ENCODE measurements around the gene SELENOI.

Gene SELENOI

GRCh38 chr2:26376799-26377198 lies 30.9 kb downstream of the SELENOI start:
- no peaks in the 10 kb centered on the region for H3K27me3 ChIP-seq
- no peaks in the 10 kb centered on the region for H3K9me3 ChIP-seq
- H3K36me3 ChIP-seq: peaks cover 57% of the 10 kb centered on the region
- no peak for DNase-seq
- no peak overlapping the region for H3K4me3 ChIP-seq (ENCODE audit: low read depth, low read length)
- H3K4me1 ChIP-seq: peaks cover 7% of the 10 kb centered on the region; the same call in 1 of the 2 replicates
- TF ChIP-seq, protein P1, sequence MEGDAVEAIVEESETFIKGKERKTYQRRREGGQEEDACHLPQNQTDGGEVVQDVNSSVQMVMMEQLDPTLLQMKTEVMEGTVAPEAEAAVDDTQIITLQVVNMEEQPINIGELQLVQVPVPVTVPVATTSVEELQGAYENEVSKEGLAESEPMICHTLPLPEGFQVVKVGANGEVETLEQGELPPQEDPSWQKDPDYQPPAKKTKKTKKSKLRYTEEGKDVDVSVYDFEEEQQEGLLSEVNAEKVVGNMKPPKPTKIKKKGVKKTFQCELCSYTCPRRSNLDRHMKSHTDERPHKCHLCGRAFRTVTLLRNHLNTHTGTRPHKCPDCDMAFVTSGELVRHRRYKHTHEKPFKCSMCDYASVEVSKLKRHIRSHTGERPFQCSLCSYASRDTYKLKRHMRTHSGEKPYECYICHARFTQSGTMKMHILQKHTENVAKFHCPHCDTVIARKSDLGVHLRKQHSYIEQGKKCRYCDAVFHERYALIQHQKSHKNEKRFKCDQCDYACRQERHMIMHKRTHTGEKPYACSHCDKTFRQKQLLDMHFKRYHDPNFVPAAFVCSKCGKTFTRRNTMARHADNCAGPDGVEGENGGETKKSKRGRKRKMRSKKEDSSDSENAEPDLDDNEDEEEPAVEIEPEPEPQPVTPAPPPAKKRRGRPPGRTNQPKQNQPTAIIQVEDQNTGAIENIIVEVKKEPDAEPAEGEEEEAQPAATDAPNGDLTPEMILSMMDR (IDR thresholded peaks at IDR 0.05; ENCODE audit: low read depth, low read length): no peak

DNA sequence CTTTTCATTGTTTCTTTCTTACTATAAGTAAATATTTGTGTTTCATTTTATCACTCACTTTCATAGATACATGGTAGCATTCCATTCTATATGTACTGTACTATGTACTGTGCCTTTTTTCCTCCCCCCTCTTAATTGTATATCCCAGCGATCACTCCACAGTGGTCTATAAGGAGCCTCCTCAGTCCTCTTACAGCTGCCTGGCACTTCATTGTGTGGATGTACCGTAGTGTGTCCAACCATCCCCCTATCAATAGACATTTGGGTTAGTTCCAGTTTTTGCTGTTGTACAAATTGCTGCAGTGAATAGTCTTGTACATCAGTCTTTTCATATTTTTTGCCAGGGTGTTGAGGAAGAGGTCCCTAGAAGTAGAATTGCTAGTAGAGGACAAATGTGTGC lies 34.3 kb downstream of the SELENOI start:
- no peak for DNase-seq
- Histone ChIP-seq H3K36me3 (peaks cover 33% of the 10 kb centered on the region), H3K4me3 (ENCODE audit: low read depth, low read length) (no peak overlapping the region), H3K4me1 (peaks cover 7% of the 10 kb centered on the region; the same call in 1 of the 2 replicates), H3K27me3 (no peaks in the 10 kb centered on the region), H3K9me3 (no peaks in the 10 kb centered on the region)
- TF ChIP-seq, protein P1 (IDR thresholded peaks at IDR 0.05; ENCODE audit: low read depth, low read length): no peak

DNA sequence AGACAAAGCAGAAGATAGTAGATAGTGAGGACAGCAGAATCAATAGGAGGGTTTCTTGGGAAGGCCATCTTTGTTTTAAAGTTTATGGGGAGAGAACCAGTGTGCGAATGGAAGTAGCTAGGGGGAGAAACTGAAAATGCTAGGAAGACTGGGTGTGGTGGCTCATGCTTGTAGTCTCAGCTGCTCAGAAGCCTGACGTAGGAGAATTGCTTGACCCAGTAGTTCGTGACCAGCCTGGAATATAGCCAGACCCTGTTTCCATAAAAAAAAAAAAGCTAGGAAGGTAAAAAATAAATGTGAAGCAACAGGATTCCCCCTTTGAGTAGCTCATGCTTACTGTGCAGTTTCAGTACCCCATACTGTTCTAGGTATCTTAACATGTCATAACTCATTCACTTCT lies 36.6 kb downstream of the SELENOI start:
- Histone ChIP-seq H3K4me3 (ENCODE audit: low read depth, low read length) (no peak overlapping the region), H3K36me3 (peaks cover 25% of the 10 kb centered on the region), H3K4me1 (peaks cover 7% of the 10 kb centered on the region; the same call in 1 of the 2 replicates), H3K27me3 (no peaks in the 10 kb centered on the region), H3K9me3 (no peaks in the 10 kb centered on the region)
- TF ChIP-seq, protein P1 (IDR thresholded peaks at IDR 0.05; ENCODE audit: low read depth, low read length): no peak
- no peak for DNase-seq

DNA sequence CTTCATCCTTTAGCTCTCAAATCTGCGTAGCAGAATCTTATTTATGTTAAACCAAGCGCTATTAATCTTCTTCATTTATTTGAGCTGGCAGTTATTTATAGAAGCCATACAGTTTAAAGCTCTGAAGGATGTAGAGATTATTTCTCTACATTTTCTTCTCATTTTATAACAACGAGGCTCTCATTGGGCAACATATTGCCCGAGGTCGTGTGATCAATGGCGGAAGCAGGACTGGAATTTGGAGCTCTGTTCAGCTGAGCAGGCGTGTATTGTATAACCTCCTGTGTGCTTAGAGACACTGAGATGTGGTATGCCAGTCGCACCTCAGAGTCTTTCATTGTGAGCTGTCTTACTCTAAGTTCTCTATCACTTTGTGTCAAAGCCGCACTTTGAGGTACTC lies 38.2 kb downstream of the SELENOI start:
- no peak overlapping the region for H3K4me3 ChIP-seq (ENCODE audit: low read depth, low read length)
- no peaks in the 10 kb centered on the region for H3K27me3 ChIP-seq
- no peaks in the 10 kb centered on the region for H3K9me3 ChIP-seq
- H3K36me3 ChIP-seq: peaks cover 33% of the 10 kb centered on the region
- TF ChIP-seq, protein P1 (IDR thresholded peaks at IDR 0.05; ENCODE audit: low read depth, low read length): no peak
- DNase-seq: no peak
- peaks cover 7% of the 10 kb centered on the region; the same call in 1 of the 2 replicates for H3K4me1 ChIP-seq

DNA sequence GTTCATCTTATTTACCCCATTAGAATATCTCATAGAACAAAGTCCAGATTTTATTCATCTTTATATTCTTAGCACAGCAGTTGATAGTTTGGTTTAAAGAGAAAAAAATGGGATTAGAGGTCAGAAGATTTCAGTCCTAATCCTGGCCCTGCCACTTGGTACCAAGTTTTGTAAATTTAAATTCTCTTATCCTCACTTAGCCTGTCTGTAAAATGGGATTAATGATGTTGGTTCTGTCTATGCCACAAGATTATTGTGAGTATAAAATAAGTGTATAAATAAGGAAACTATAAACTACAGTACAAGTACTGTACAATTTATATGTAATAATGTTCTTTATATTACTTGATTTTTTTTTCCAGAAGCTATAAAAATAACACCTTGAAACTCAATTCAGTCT lies 38.7 kb downstream of the SELENOI start:
- H3K27me3 ChIP-seq: no peaks in the 10 kb centered on the region
- H3K4me1 ChIP-seq: peaks cover 6% of the 10 kb centered on the region; the same call in 1 of the 2 replicates
- no peak for DNase-seq
- TF ChIP-seq, protein P1 (IDR thresholded peaks at IDR 0.05; ENCODE audit: low read depth, low read length): no peak
- H3K9me3 ChIP-seq: no peaks in the 10 kb centered on the region
- peaks cover 36% of the 10 kb centered on the region for H3K36me3 ChIP-seq
- no peak overlapping the region for H3K4me3 ChIP-seq (ENCODE audit: low read depth, low read length)

DNA sequence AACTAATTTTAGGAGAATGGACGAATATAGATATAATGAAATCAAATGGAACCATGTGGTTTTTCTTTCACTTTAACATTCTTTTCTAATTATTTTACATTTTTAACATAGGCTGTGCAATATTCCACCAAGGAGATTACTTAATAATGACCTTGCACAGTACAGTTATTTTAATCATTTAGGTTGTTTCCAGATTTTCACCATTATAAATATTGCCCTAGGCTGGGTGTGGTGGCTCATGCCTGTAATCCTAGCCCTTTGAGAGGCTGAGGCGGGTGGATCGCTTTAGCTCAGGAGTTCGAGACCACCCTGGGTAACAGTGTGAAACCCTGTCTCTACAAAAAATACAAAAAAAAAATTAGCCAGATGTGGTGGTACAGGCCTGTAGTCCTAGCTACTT lies 41.2 kb downstream of the SELENOI start:
- Histone ChIP-seq H3K36me3 (peaks cover 40% of the 10 kb centered on the region), H3K4me3 (ENCODE audit: low read depth, low read length) (no peak overlapping the region), H3K9me3 (no peaks in the 10 kb centered on the region), H3K4me1 (no peaks in the 10 kb centered on the region), H3K27me3 (no peaks in the 10 kb centered on the region)
- DNase-seq: no peak
- TF ChIP-seq, protein P1 (IDR thresholded peaks at IDR 0.05; ENCODE audit: low read depth, low read length): no peak

All from BE2C (cell line).